Astrocyte of the spinal cord (primary cell): ENCODE measurements around the gene SOCS6.
"Not testable (repeated sequence)": the region's sequence is repeated elsewhere in the genome, so short reads cannot be mapped to it uniquely, and the experiment has no call there.

Experiments
- DNase-seq: peaks from one replicate; pipeline ENCODE4 v3.0.0; 2011; ENCODE audit warnings: low read depth, low spot score
- H3K4me3 ChIP-seq: 2 replicates; pipeline ENCODE4 v1.5.1; 2011; ENCODE audit warnings: low read depth, mild to moderate bottlenecking, low read length, moderate library complexity
- CTCF ChIP-seq: IDR thresholded peaks from 2 replicates; pipeline ENCODE4 v1.5.1; 2012; ENCODE audit warnings: low read depth, mild to moderate bottlenecking, low read length, inconsistent platforms
- in situ Hi-C: cut with HindIII; loops from 2 replicates; pipeline ENCODE4 v1.10.0; 2017; ENCODE audit warnings: low sequenced_read_pairs

The SOCS6 gene

GRCh38 chr18:70363861-70364260 is 75.0 kb downstream of the SOCS6 start:
- in situ Hi-C loops: no loop called here
- no peak for TF ChIP-seq CTCF
- DNase-seq: no peak
- H3K4me3 ChIP-seq: no peak overlapping the region

GRCh38 chr18:70365361-70365760 is 76.5 kb downstream of the SOCS6 start:
- no peak for DNase-seq
- TF ChIP-seq CTCF: no peak
- in situ Hi-C loops: no loop called here
- H3K4me3 ChIP-seq: no peak overlapping the region

DNA sequence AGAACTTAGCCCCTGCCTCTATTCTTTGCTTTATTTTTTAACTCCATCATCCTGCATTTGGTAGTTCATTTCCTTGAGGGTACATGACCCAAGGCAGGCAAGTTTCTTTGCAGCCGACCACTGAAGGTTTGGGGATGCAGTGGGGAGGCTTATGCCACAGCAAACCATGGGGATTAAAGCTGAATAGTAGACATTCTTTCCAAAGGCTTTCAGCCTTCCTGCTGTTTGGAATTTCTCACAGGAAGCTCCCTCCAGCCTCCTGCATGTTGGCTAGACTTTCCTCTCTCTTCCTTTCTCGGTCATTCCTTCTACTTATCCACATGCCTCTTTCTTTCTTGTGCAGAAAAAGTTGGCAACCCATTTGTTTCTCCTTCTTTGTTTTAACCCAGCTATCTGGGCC is 77.3 kb downstream of the SOCS6 start:
- DNase-seq: no peak
- in situ Hi-C loops: no loop called here
- H3K4me3 ChIP-seq: no peak overlapping the region
- TF ChIP-seq CTCF: no peak

- DNase-seq: no peak
- in situ Hi-C loops: no loop called here
- no peak overlapping the region for H3K4me3 ChIP-seq
Observed at GRCh38 chr18:70366670-70367069, 77.8 kb downstream of the SOCS6 start.

GRCh38 chr18:70367344-70367743 is 78.5 kb downstream of the SOCS6 start:
- DNase-seq, in situ Hi-C loops, H3K4me3 ChIP-seq: not testable (repeated sequence)

More at GRCh38 chr18:70366670-70367069, 77.8 kb downstream of the SOCS6 start:
- no peak for TF ChIP-seq CTCF

- H3K4me3 ChIP-seq: no peak overlapping the region
- in situ Hi-C loops: no loop called here
- TF ChIP-seq CTCF: no peak
- no peak for DNase-seq
Observed at GRCh38 chr18:70368903-70369302, 80.1 kb downstream of the SOCS6 start.

- no peak overlapping the region for H3K4me3 ChIP-seq
- in situ Hi-C loops: no loop called here
- no peak for TF ChIP-seq CTCF
- DNase-seq: no peak
Observed at GRCh38 chr18:70370762-70371733, 82.2 kb downstream of the SOCS6 start.
